NCI-H2081 treated with DMSO at 0.1 percent for 48 hours (cell line): ENCODE data around the gene DSCAML1.

Experiments used
- DNase-seq: peaks from one replicate; lab custom pipeline; 2025; lab: John Stamatoyannopoulos, UW

DSCAML1 gene

GRCh38 chr11:117443266-117444186 is 353.5 kb downstream of the DSCAML1 start:
- no peak for DNase-seq

GRCh38 chr11:117442869-117443239 is 354.2 kb downstream of the DSCAML1 start:
- DNase-seq, result no peak

GRCh38 chr11:117442049-117442868 is 354.8 kb downstream of the DSCAML1 start:
- DNase-seq, result no peak

- DNase-seq, result no peak
Observed at GRCh38 chr11:117441146-117441975, 355.7 kb downstream of the DSCAML1 start.

GRCh38 chr11:117440258-117440657 is 356.8 kb downstream of the DSCAML1 start:
- DNase-seq, result no peak

- DNase-seq, result no peak
Observed at GRCh38 chr11:117439256-117439655, 357.8 kb downstream of the DSCAML1 start.

- DNase-seq, result no peak
Observed at GRCh38 chr11:117438371-117439000, 358.5 kb downstream of the DSCAML1 start.

GRCh38 chr11:117437791-117438130 is 359.3 kb downstream of the DSCAML1 start:
- DNase-seq, result no peak

GRCh38 chr11:117437041-117437790 is 359.8 kb downstream of the DSCAML1 start:
- no peak for DNase-seq

- no peak for DNase-seq
Observed at GRCh38 chr11:117435326-117435725, 361.7 kb downstream of the DSCAML1 start.

- no peak for DNase-seq
Observed at GRCh38 chr11:117434481-117434880, 362.5 kb downstream of the DSCAML1 start.

- no peak for DNase-seq
Observed at GRCh38 chr11:117433717-117434116, 363.3 kb downstream of the DSCAML1 start.

- DNase-seq, result no peak
Observed at GRCh38 chr11:117431436-117431835, 365.6 kb downstream of the DSCAML1 start.

GRCh38 chr11:117430293-117430955 is 366.6 kb downstream of the DSCAML1 start:
- no peak for DNase-seq

GRCh38 chr11:117428856-117429229 is 368.2 kb downstream of the DSCAML1 start:
- DNase-seq, result no peak

- DNase-seq, result no peak
Observed at GRCh38 chr11:117428186-117428855, 368.7 kb downstream of the DSCAML1 start.

GRCh38 chr11:117427356-117427874 is 369.6 kb downstream of the DSCAML1 start:
- no peak for DNase-seq

- no peak for DNase-seq
Observed at GRCh38 chr11:117426941-117427340, 370.1 kb downstream of the DSCAML1 start.

GRCh38 chr11:117426297-117426685 is 370.7 kb downstream of the DSCAML1 start:
- DNase-seq, result no peak
